A549 (cell line): ENCODE results near the gene AGBL2. TPM values are rescaled to one million over a fixed set of nuclear protein-coding genes. Genes with fewer than 3 reads are reported as not detected.
"Not testable (repeated sequence)": the region's sequence is repeated elsewhere in the genome, so short reads cannot be mapped to it uniquely, and the experiment has no call there.

ENCODE experiments used
- ATAC-seq, 2 experiments: fragments of 200-7000 bp in 1 of 2; fragments of >200 bp in 1 of 2; cut with Nextera tagmentation in 1 of 2; cut with Tn5 transposase in 1 of 2; 3 replicates each; pipeline versions ENCODE4 v1.8.0 to v1.9.1; 2018 to 2020; ENCODE audit warnings: mild to moderate bottlenecking in 1 of 2, moderate library complexity in 1 of 2
- CTCF ChIA-PET: fragments of 300-600 bp; sonication (Branson Sonifier 250); formaldehyde crosslinking; extraction: SDS; loops from one replicate; lab custom pipeline; 2021; ENCODE audit warnings: antibody characterized with exemption, inconsistent platforms; lab: Yijun Ruan, JAX
- POLR2A ChIA-PET: fragments of 350-600 bp; formaldehyde crosslinking; extraction: SDS; loops from one replicate; lab custom pipeline; 2021; ENCODE audit warnings: antibody characterized with exemption, inconsistent platforms; lab: Yijun Ruan, JAX
- DNase-seq, 2 experiments: peaks; one replicate each; pipeline versions ENCODE4 v3.0.0 to v3.0.0-alpha.2; 2011 to 2016; ENCODE audit warnings: low read depth in 1 of 2, low spot score in 1 of 2
- FAIRE-seq: peaks from 2 replicates; lab custom pipeline; 2011; peaks lifted over from hg19 to GRCh38; lab: Jason Lieb, UNC
- H3K27ac ChIP-seq, 2 experiments: fragments of >200 bp; sonication (Bioruptor Twin); formaldehyde crosslinking; 3 replicates each; pipeline ENCODE4 v1.5.1; 2016 to 2017
- H3K4me1 ChIP-seq: fragments of >200 bp; sonication (Bioruptor Twin); formaldehyde crosslinking; 3 replicates; pipeline ENCODE4 v1.6.1; 2016
- H3K4me2 ChIP-seq: fragments of >200 bp; sonication (Bioruptor Twin); formaldehyde crosslinking; 3 replicates; pipeline ENCODE4 v1.6.1; 2016
- H3K4me3 ChIP-seq: fragments of >200 bp; sonication (Bioruptor Twin); formaldehyde crosslinking; 3 replicates; pipeline ENCODE4 v1.5.1; 2016
- H3K9me3 ChIP-seq: fragments of >200 bp; sonication (Bioruptor Twin); formaldehyde crosslinking; 3 replicates; pipeline ENCODE4 v1.6.1; 2016
- CBX2 ChIP-seq: fragments of 200-600 bp; sonication (generic); IDR thresholded peaks from 2 replicates; pipeline ENCODE4 v1.6.1; 2016; ENCODE audit warnings: low read depth, mild to moderate bottlenecking, borderline replicate concordance
- CBX8 ChIP-seq: fragments of 200-600 bp; sonication (generic); IDR thresholded peaks from 2 replicates; pipeline ENCODE4 v1.6.1; 2016
- CEBPB ChIP-seq, 2 experiments: fragments of >200 bp in 1 of 2; sonication (Bioruptor Twin) in 1 of 2; formaldehyde crosslinking in 1 of 2; IDR thresholded peaks; 2 replicates each; pipeline ENCODE4 v1.6.1; 2012 to 2016
- CHD2 ChIP-seq: fragments of 150-350 bp; IDR thresholded peaks from 2 replicates; pipeline ENCODE4 v1.6.1; 2014; ENCODE audit warnings: low read length; ENCODE audit not compliant: partially characterized antibody
- FOSB ChIP-seq: fragments of 250-450 bp; sonication (Bioruptor Pico); IDR thresholded peaks from 2 replicates; pipeline ENCODE4 v1.5.0; 2020; ENCODE audit warnings: mild to moderate bottlenecking, moderate library complexity
- FOXS1 ChIP-seq: fragments of 250-450 bp; sonication (Bioruptor Pico); IDR thresholded peaks from 2 replicates; pipeline ENCODE4 v1.5.0; 2020; ENCODE audit warnings: mild to moderate bottlenecking, moderate library complexity
- HES2 ChIP-seq: fragments of >200 bp; sonication (Bioruptor Twin); formaldehyde crosslinking; IDR thresholded peaks from 2 replicates; pipeline ENCODE4 v1.6.1; 2016
- HMGXB4 ChIP-seq: fragments of 250-450 bp; sonication (Bioruptor Pico); IDR thresholded peaks from 2 replicates; pipeline ENCODE4 v1.5.0; 2021; ENCODE audit warnings: mild to moderate bottlenecking, moderate library complexity, borderline replicate concordance
- JUNB ChIP-seq: fragments of >200 bp; sonication (Bioruptor Twin); formaldehyde crosslinking; IDR thresholded peaks from 2 replicates; pipeline ENCODE4 v1.6.1; 2016
- ZFP36 ChIP-seq: fragments of 450-650 bp; IDR thresholded peaks from 2 replicates; pipeline ENCODE4 v1.6.1; 2014; ENCODE audit warnings: borderline replicate concordance; ENCODE audit not compliant: partially characterized antibody
- WGBS: methylation state at CpG from one replicate; pipeline ENCODE4 v1.1.6; 2017; ENCODE audit errors: missing lambda C conversion rate; 5-methylcytosine and 5-hydroxymethylcytosine counted together
- polyA plus RNA-seq, 4 experiments: library from polyadenylated mRNA; depleted of rRNA in 3 of 4; stranded (reverse); fragments of >200 nt; fragmentation: RNase III in 1 of 4; extraction: RNeasy Plus Mini Kit Qiagen cat#74134 plus additional on column Dnase treatment in 1 of 4; gene quantifications; 2 replicates in 3 of 4; 3 replicates in 1 of 4; pipeline ENCODE4 v1.2.3, GENCODE V29; 2011 to 2017
- TF ChIP-seq, protein P1 (sequence below): fragments of 450-650 bp; IDR thresholded peaks from 2 replicates; pipeline ENCODE4 v1.6.1; 2014; ENCODE audit warnings: antibody characterized with exemption
- TF ChIP-seq, protein P2 (sequence below): fragments of >200 bp; sonication (Bioruptor Twin); formaldehyde crosslinking; IDR thresholded peaks from 3 replicates; pipeline ENCODE4 v1.6.1; 2016
- TF ChIP-seq, protein P3 (sequence below): fragments of 150-350 bp; IDR thresholded peaks from 2 replicates; pipeline ENCODE4 v1.6.1; 2014; ENCODE audit warnings: low read depth, mild to moderate bottlenecking, low read length
- TF ChIP-seq, protein P4 (sequence below): IDR thresholded peaks from 2 replicates; pipeline ENCODE4 v1.6.1; 2012; ENCODE audit warnings: low read depth, borderline replicate concordance

Gene AGBL2
- polyA plus RNA-seq, 2 of the 4 experiments (the other 2 are of a cell fraction): 1.9 to 7.4 TPM

- FAIRE-seq: no peak
- TF ChIP-seq HMGXB4 (no peak), FOSB (CRISPR knock-in tag) (no peak), ZFP36 (no peak), CHD2 (no peak), CEBPB (IDR thresholded peaks at IDR 0.05) (no peak), JUNB (no peak), HES2 (no peak), FOXS1 (CRISPR knock-in tag) (no peak), CBX8 (no peak)
- TF ChIP-seq, protein P1, sequence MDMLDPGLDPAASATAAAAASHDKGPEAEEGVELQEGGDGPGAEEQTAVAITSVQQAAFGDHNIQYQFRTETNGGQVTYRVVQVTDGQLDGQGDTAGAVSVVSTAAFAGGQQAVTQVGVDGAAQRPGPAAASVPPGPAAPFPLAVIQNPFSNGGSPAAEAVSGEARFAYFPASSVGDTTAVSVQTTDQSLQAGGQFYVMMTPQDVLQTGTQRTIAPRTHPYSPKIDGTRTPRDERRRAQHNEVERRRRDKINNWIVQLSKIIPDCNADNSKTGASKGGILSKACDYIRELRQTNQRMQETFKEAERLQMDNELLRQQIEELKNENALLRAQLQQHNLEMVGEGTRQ: no peak
- TF ChIP-seq, protein P2, sequence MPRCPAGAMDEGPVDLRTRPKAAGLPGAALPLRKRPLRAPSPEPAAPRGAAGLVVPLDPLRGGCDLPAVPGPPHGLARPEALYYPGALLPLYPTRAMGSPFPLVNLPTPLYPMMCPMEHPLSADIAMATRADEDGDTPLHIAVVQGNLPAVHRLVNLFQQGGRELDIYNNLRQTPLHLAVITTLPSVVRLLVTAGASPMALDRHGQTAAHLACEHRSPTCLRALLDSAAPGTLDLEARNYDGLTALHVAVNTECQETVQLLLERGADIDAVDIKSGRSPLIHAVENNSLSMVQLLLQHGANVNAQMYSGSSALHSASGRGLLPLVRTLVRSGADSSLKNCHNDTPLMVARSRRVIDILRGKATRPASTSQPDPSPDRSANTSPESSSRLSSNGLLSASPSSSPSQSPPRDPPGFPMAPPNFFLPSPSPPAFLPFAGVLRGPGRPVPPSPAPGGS: no peak
- TF ChIP-seq, all 56 proteins: peak for 0
- Histone ChIP-seq H3K4me3 (no peak overlapping the region), H3K27ac (no peak overlapping the region), H3K9me3 (no peaks in the 10 kb centered on the region), H3K4me2 (no peak overlapping the region), H3K4me1 (peaks cover 15% of the 10 kb centered on the region)
- 90% methylated on average over 4 of the region's 4 CpGs for WGBS
- ChIA-PET CTCF (interaction anchor here (0.5 kb wide), 1 partner anchor 14 kb away, joined by 3 read pairs; no protein-coding TSS in a partner anchor), POLR2A (no interaction called here)
- ATAC-seq (no peak), DNase-seq (no peak)
Observed at GRCh38 chr11:47667135-47667534, 48.0 kb downstream of the AGBL2 start.

DNA sequence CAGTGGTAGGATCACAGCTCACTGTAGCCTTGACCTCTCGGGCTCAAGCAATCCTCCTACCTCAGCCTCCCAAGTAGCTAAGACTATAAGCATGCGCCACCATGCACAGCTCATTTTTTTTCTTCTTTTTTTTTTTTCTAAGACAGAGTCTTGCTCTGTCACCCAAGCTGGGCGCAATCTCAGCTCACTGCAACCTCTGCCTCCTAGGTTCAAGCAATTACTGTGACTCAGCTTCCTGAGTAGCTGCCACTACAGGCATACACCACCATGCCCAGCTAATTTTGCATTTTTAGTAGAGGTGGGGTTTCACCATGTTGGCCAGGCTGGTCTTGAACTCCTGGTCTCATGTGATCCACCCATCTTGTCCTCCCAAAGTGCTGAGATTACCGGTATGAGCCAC, 50.2 kb downstream of the AGBL2 start:
- H3K27ac ChIP-seq, H3K4me3 ChIP-seq, POLR2A ChIA-PET, DNase-seq, H3K4me2 ChIP-seq, H3K9me3 ChIP-seq, H3K4me1 ChIP-seq, FAIRE-seq, ATAC-seq: not testable (repeated sequence)
- CTCF ChIA-PET: interaction anchor here (1.4 kb wide), 1 partner anchor 13 kb away, joined by 3 read pairs; no protein-coding TSS in a partner anchor
- 91% methylated on average over 4 of the region's 4 CpGs for WGBS

DNA sequence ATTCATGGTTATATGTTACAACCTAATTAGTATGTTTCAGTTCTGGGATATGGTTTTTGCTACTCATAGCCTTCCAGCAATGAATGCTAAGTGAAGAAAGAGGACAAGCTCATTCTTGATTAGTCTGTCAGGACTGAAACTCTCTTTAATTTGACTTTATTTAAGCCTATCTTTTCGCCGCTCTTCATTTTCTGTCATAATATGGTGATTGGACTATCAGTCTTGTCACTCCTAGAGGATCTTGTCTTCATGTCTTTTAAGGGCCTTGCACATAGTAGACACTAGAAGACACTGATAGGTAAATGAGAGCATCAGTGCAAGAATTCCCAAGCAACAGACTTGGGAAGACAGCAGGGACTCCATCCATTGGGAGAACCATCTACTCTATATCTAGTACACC, 53.9 kb downstream of the AGBL2 start:
- 88% methylated on average over 2 of the region's 2 CpGs for WGBS
- no peak overlapping the region for H3K4me2 ChIP-seq
- no peak for FAIRE-seq
- H3K4me3 ChIP-seq: no peak overlapping the region
- POLR2A ChIA-PET: no interaction called here
- DNase-seq: no peak
- H3K4me1 ChIP-seq: peaks cover 6% of the 10 kb centered on the region; the same call in 2 of the 3 replicates
- no peak for ATAC-seq
- CTCF ChIA-PET: interaction anchor here (1.3 kb wide), 1 partner anchor 10 kb away, joined by 3 read pairs; no protein-coding TSS in a partner anchor
- H3K9me3 ChIP-seq: no peaks in the 10 kb centered on the region
- no peak overlapping the region for H3K27ac ChIP-seq
- TF ChIP-seq CHD2: no peak
- TF ChIP-seq, protein P3, sequence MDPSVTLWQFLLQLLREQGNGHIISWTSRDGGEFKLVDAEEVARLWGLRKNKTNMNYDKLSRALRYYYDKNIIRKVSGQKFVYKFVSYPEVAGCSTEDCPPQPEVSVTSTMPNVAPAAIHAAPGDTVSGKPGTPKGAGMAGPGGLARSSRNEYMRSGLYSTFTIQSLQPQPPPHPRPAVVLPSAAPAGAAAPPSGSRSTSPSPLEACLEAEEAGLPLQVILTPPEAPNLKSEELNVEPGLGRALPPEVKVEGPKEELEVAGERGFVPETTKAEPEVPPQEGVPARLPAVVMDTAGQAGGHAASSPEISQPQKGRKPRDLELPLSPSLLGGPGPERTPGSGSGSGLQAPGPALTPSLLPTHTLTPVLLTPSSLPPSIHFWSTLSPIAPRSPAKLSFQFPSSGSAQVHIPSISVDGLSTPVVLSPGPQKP: no peak
- TF ChIP-seq, all 56 proteins: peak for 0

- TF ChIP-seq CBX2: no peak
- TF ChIP-seq, protein P4, sequence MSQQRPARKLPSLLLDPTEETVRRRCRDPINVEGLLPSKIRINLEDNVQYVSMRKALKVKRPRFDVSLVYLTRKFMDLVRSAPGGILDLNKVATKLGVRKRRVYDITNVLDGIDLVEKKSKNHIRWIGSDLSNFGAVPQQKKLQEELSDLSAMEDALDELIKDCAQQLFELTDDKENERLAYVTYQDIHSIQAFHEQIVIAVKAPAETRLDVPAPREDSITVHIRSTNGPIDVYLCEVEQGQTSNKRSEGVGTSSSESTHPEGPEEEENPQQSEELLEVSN: no peak
- TF ChIP-seq, protein P2: no peak
- Histone ChIP-seq H3K9me3 (no peaks in the 10 kb centered on the region), H3K27ac (no peak overlapping the region), H3K4me1 (peaks cover 6% of the 10 kb centered on the region; the same call in 2 of the 3 replicates), H3K4me2 (no peak overlapping the region), H3K4me3 (no peak overlapping the region)
- WGBS: 89% methylated on average over 4 of the region's 4 CpGs
- ChIA-PET CTCF (no interaction called here), POLR2A (no interaction called here)
- ATAC-seq: no peak
- no peak for DNase-seq
- no peak for FAIRE-seq
Observed at GRCh38 chr11:47659276-47659675, 55.9 kb downstream of the AGBL2 start.
